Measurements from ENCODE around the gene HIPK2. TPM values are rescaled to one million over a fixed set of nuclear protein-coding genes. Genes with fewer than 3 reads are reported as not detected.

HIPK2 gene
- total RNA-seq, 1 experiment from 2014 or later: 35.2 TPM

GRCh38 chr7:139525750-139526149 is 252.0 kb downstream of the HIPK2 start:
- no peak overlapping the region for H3K27ac ChIP-seq
- intact Hi-C loops (cut with micrococcal nuclease; ENCODE audit: unreplicated experiment): no loop called here
- no peak overlapping the region for H3K4me2 ChIP-seq
- no peaks in the 10 kb centered on the region for H4K20me1 ChIP-seq (ENCODE audit: insufficient read depth)
- TF ChIP-seq EZH2 (IDR thresholded peaks at IDR 0.05; ENCODE audit: low read depth): no peak
- TF ChIP-seq CTCF (conservative IDR thresholded peaks at IDR 0.05): no peak
- H3K9me2 ChIP-seq (ENCODE audit: insufficient read depth): no peaks in the 10 kb centered on the region
- no peaks in the 10 kb centered on the region for H3F3A ChIP-seq (ENCODE audit: insufficient read depth, low read depth)
- H3K4me1 ChIP-seq (replicated peaks; ENCODE audit: insufficient read depth): no peaks in the 10 kb centered on the region
- no peak overlapping the region for H2AFZ ChIP-seq
- POLR2A ChIA-PET (ENCODE audit: unreplicated experiment): no interaction called here
- H3K9me3 ChIP-seq (ENCODE audit: insufficient read depth, low read depth): no peaks in the 10 kb centered on the region
- H3K27me3 ChIP-seq (ENCODE audit: insufficient read depth, low read depth): peaks cover 19% of the 10 kb centered on the region
- BruUV-seq (replicated peaks): no TSS peak
- CTCF ChIA-PET: no interaction called here
- peak in 1 of 2 experiments; percentile 26 for DNase-seq
- H3K79me2 ChIP-seq (ENCODE audit: low read depth): no peaks in the 10 kb centered on the region
- H3K36me3 ChIP-seq (ENCODE audit: low read depth): no peaks in the 10 kb centered on the region
- no peak overlapping the region for H3K4me3 ChIP-seq

- Histone ChIP-seq H2AFZ (no peak overlapping the region), H3K4me1 (replicated peaks; ENCODE audit: insufficient read depth) (no peaks in the 10 kb centered on the region), H3K36me3 (ENCODE audit: low read depth) (no peaks in the 10 kb centered on the region), H3K4me2 (no peak overlapping the region), H3K9me3 (ENCODE audit: insufficient read depth, low read depth) (no peaks in the 10 kb centered on the region), H3K9me2 (ENCODE audit: insufficient read depth) (no peaks in the 10 kb centered on the region), H3K79me2 (ENCODE audit: low read depth) (no peaks in the 10 kb centered on the region), H3F3A (ENCODE audit: insufficient read depth, low read depth) (no peaks in the 10 kb centered on the region), H3K27ac (no peak overlapping the region), H3K4me3 (no peak overlapping the region), H3K27me3 (ENCODE audit: insufficient read depth, low read depth) (peaks cover 19% of the 10 kb centered on the region; the same call in 1 of the 2 replicates), H4K20me1 (ENCODE audit: insufficient read depth) (no peaks in the 10 kb centered on the region)
- TF ChIP-seq CTCF (conservative IDR thresholded peaks at IDR 0.05): no peak
- no peak for TF ChIP-seq EZH2 (IDR thresholded peaks at IDR 0.05; ENCODE audit: low read depth)
- CTCF ChIA-PET: no interaction called here
- intact Hi-C loops (cut with micrococcal nuclease; ENCODE audit: unreplicated experiment): no loop called here
- POLR2A ChIA-PET (ENCODE audit: unreplicated experiment): no interaction called here
- no TSS peak for BruUV-seq (replicated peaks)
- DNase-seq: peak in 1 of 2 experiments; percentile 22
Measured at GRCh38 chr7:139525239-139525638, 252.6 kb downstream of the HIPK2 start.

- peak in 1 of 2 experiments; percentile 28 for DNase-seq
- Histone ChIP-seq H3F3A (ENCODE audit: insufficient read depth, low read depth) (no peaks in the 10 kb centered on the region), H3K79me2 (ENCODE audit: low read depth) (no peaks in the 10 kb centered on the region), H2AFZ (no peak overlapping the region), H3K4me3 (no peak overlapping the region), H3K27me3 (ENCODE audit: insufficient read depth, low read depth) (peaks cover 17% of the 10 kb centered on the region; the same call in 1 of the 2 replicates), H4K20me1 (ENCODE audit: insufficient read depth) (no peaks in the 10 kb centered on the region), H3K27ac (no peak overlapping the region), H3K9me2 (ENCODE audit: insufficient read depth) (no peaks in the 10 kb centered on the region), H3K9me3 (ENCODE audit: insufficient read depth, low read depth) (no peaks in the 10 kb centered on the region), H3K36me3 (ENCODE audit: low read depth) (no peaks in the 10 kb centered on the region), H3K4me2 (no peak overlapping the region), H3K4me1 (replicated peaks; ENCODE audit: insufficient read depth) (no peaks in the 10 kb centered on the region)
- CTCF ChIA-PET: no interaction called here
- TF ChIP-seq EZH2 (IDR thresholded peaks at IDR 0.05; ENCODE audit: low read depth) (no peak), CTCF (conservative IDR thresholded peaks at IDR 0.05) (no peak)
- BruUV-seq (replicated peaks): no TSS peak
- intact Hi-C loops (cut with micrococcal nuclease; ENCODE audit: unreplicated experiment): no loop called here
- POLR2A ChIA-PET (ENCODE audit: unreplicated experiment): no interaction called here
Measured at GRCh38 chr7:139523968-139524815, 253.6 kb downstream of the HIPK2 start.
